ENCODE results near the gene LIN28B.
"Not testable (repeated sequence)": the region's sequence is repeated elsewhere in the genome, so short reads cannot be mapped to it uniquely, and the experiment has no call there.

The LIN28B gene

DNA sequence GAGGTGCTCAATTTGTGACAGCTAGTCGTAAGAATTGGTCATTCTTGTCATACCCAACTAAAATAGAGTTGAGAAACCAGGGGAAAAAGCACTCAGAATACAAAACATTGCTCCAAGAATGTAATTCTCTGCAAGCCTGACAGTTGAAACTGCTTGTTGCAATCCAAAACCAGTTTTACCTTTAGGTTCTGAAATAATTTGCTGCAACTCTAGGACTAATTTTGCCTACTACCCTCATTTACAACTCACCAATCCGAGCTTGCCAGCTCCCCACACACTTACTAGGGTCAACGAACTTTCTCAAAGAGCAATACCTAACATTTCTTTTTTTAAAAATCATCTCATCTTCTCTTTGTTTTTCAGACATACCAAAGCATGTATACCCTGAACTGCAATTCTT, 29.7 kb downstream of the LIN28B start:
- no peak for ATAC-seq (ENCODE audit: insufficient read depth, low read depth)
- H3K79me2 ChIP-seq (ENCODE audit: insufficient read depth, low read length), result no peaks in the 10 kb centered on the region
- H4K20me1 ChIP-seq (ENCODE audit: insufficient read depth, low read length), result no peaks in the 10 kb centered on the region

DNA sequence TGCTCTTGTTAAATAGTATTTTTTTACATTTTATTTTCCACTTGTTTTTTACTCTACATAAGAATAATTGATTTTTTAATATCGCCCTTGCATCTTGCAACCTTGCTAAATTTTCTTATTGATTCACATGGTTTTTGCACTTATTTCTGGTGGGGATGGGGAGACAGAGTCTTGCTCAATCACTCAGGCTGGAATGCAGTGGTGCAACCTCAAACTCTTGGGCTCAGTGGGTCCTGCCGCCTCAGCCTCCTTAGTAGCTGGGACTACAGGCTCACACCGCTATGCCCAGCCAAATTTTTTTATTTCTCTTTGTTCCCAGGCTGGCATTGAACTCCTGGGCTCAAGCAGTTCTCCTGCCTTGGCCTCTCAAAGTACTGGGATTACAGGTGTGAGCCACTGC, 30.3 kb downstream of the LIN28B start:
- no peak for ATAC-seq (ENCODE audit: insufficient read depth, low read depth)
- Histone ChIP-seq H3K4me2 (ENCODE audit: insufficient read depth, low read length) (no peak overlapping the region), H3K4me3 (ENCODE audit: low read depth in 1 of 2, low read length in 2 of 2) (no peak overlapping the region), H3K27ac (ENCODE audit: low read length) (no peak overlapping the region), H3K79me2 (ENCODE audit: insufficient read depth, low read length) (no peaks in the 10 kb centered on the region), H3K9ac (ENCODE audit: low read depth, low read length) (no peak overlapping the region), H3K27me3 (ENCODE audit: insufficient read depth, low read length, poor library complexity) (no peaks in the 10 kb centered on the region), H3K4me1 (ENCODE audit: insufficient read depth, low read length) (no peaks in the 10 kb centered on the region), H3K9me3 (ENCODE audit: insufficient read depth, low read length, severe bottlenecking) (no peaks in the 10 kb centered on the region), H4K20me1 (ENCODE audit: insufficient read depth, low read length) (no peaks in the 10 kb centered on the region), H2AFZ (ENCODE audit: low read depth, low read length) (no peak overlapping the region), H3K36me3 (ENCODE audit: insufficient read depth, low read length) (no peaks in the 10 kb centered on the region)
- no peak for DNase-seq
- TF ChIP-seq, protein P1, sequence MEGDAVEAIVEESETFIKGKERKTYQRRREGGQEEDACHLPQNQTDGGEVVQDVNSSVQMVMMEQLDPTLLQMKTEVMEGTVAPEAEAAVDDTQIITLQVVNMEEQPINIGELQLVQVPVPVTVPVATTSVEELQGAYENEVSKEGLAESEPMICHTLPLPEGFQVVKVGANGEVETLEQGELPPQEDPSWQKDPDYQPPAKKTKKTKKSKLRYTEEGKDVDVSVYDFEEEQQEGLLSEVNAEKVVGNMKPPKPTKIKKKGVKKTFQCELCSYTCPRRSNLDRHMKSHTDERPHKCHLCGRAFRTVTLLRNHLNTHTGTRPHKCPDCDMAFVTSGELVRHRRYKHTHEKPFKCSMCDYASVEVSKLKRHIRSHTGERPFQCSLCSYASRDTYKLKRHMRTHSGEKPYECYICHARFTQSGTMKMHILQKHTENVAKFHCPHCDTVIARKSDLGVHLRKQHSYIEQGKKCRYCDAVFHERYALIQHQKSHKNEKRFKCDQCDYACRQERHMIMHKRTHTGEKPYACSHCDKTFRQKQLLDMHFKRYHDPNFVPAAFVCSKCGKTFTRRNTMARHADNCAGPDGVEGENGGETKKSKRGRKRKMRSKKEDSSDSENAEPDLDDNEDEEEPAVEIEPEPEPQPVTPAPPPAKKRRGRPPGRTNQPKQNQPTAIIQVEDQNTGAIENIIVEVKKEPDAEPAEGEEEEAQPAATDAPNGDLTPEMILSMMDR (IDR thresholded peaks at IDR 0.05; ENCODE audit: borderline replicate concordance, extremely low read depth, low read length, poor library complexity, severe bottlenecking), result no peak
- no peak for TF ChIP-seq EZH2 (IDR thresholded peaks at IDR 0.05; ENCODE audit: borderline replicate concordance, low read depth, low read length, severe bottlenecking)

More for the DNA sequence above, 29.7 kb downstream of the LIN28B start:
- H3K36me3 ChIP-seq (ENCODE audit: insufficient read depth, low read length), result no peaks in the 10 kb centered on the region
- H3K9me3 ChIP-seq (ENCODE audit: insufficient read depth, low read length, severe bottlenecking), result no peaks in the 10 kb centered on the region
- H3K9ac ChIP-seq (ENCODE audit: low read depth, low read length), result no peak overlapping the region
- H2AFZ ChIP-seq (ENCODE audit: low read depth, low read length), result no peak overlapping the region
- no peak overlapping the region for H3K4me2 ChIP-seq (ENCODE audit: insufficient read depth, low read length)
- TF ChIP-seq EZH2 (IDR thresholded peaks at IDR 0.05; ENCODE audit: borderline replicate concordance, low read depth, low read length, severe bottlenecking), result no peak
- TF ChIP-seq, protein P1 (IDR thresholded peaks at IDR 0.05; ENCODE audit: borderline replicate concordance, extremely low read depth, low read length, poor library complexity, severe bottlenecking), result no peak
- DNase-seq, result no peak
- H3K27ac ChIP-seq (ENCODE audit: low read length), result no peak overlapping the region
- peaks cover under 1% of the 10 kb centered on the region; the same call in 1 of the 2 replicates for H3K4me1 ChIP-seq (ENCODE audit: insufficient read depth, low read length)
- H3K4me3 ChIP-seq (ENCODE audit: low read depth in 1 of 2, low read length in 2 of 2), result no peak overlapping the region
- H3K27me3 ChIP-seq (ENCODE audit: insufficient read depth, low read length, poor library complexity), result no peaks in the 10 kb centered on the region

DNA sequence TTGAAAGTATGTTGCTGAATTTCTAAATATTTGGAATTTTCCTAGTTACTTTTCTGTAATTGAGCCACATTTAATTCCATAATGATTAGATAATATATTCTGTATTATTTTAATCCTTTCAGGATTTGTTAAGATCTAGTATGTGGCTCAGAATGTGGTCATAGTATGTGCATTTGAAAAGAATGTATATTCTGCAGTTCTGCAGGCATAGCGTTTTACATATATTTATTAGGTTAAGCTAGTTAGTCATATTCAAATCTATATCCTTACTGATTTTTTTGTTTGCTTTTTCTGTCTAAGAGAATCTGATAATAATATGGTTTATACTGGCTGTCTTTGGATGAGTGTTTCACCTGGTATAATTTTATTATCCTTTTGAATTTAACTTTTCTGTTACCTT, 33.2 kb downstream of the LIN28B start:
- ATAC-seq (ENCODE audit: insufficient read depth, low read depth), result no peak
- H3K4me2 ChIP-seq (ENCODE audit: insufficient read depth, low read length), result no peak overlapping the region
- TF ChIP-seq EZH2 (IDR thresholded peaks at IDR 0.05; ENCODE audit: borderline replicate concordance, low read depth, low read length, severe bottlenecking), result no peak
- TF ChIP-seq, protein P1 (IDR thresholded peaks at IDR 0.05; ENCODE audit: borderline replicate concordance, extremely low read depth, low read length, poor library complexity, severe bottlenecking), result no peak
- no peaks in the 10 kb centered on the region for H3K79me2 ChIP-seq (ENCODE audit: insufficient read depth, low read length)
- no peak overlapping the region for H2AFZ ChIP-seq (ENCODE audit: low read depth, low read length)
- no peaks in the 10 kb centered on the region for H3K9me3 ChIP-seq (ENCODE audit: insufficient read depth, low read length, severe bottlenecking)
- H3K36me3 ChIP-seq (ENCODE audit: insufficient read depth, low read length), result no peaks in the 10 kb centered on the region
- no peaks in the 10 kb centered on the region for H3K27me3 ChIP-seq (ENCODE audit: insufficient read depth, low read length, poor library complexity)
- H3K4me1 ChIP-seq (ENCODE audit: insufficient read depth, low read length), result no peaks in the 10 kb centered on the region
- no peak overlapping the region for H3K27ac ChIP-seq (ENCODE audit: low read length)
- no peak overlapping the region for H3K9ac ChIP-seq (ENCODE audit: low read depth, low read length)
- H4K20me1 ChIP-seq (ENCODE audit: insufficient read depth, low read length), result no peaks in the 10 kb centered on the region
- DNase-seq, result no peak
- H3K4me3 ChIP-seq (ENCODE audit: low read depth in 1 of 2, low read length in 2 of 2), result no peak overlapping the region

DNA sequence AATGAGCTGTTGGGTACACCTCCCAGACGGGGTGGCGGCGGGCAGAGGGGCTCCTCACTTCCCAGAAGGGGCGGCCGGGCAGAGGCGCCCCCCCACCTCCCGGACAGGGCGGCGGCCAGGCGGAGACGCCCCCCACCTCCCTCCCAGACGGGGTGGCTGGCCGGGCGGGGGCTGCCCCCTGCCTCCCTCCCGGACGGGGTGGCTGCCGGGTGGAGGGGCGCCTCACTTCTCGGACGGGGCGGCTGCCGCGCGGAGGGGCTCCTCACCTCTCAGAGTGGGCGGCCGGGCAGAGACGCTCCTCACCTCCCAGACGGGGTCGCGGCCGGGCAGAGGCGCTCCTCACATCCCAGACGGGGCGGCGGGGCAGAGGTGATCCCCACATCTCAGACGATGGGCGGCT, 34.2 kb downstream of the LIN28B start:
- not testable (repeated sequence) for DNase-seq; H3K4me1 ChIP-seq (ENCODE audit: insufficient read depth, low read length); ATAC-seq (ENCODE audit: insufficient read depth, low read depth); H3K4me3 ChIP-seq (ENCODE audit: low read depth in 1 of 2, low read length in 2 of 2); H3K9ac ChIP-seq (ENCODE audit: low read depth, low read length); H3K4me2 ChIP-seq (ENCODE audit: insufficient read depth, low read length); H3K9me3 ChIP-seq (ENCODE audit: insufficient read depth, low read length, severe bottlenecking); H3K36me3 ChIP-seq (ENCODE audit: insufficient read depth, low read length); H3K79me2 ChIP-seq (ENCODE audit: insufficient read depth, low read length); H4K20me1 ChIP-seq (ENCODE audit: insufficient read depth, low read length); H2AFZ ChIP-seq (ENCODE audit: low read depth, low read length); H3K27ac ChIP-seq (ENCODE audit: low read length); H3K27me3 ChIP-seq (ENCODE audit: insufficient read depth, low read length, poor library complexity)

DNA sequence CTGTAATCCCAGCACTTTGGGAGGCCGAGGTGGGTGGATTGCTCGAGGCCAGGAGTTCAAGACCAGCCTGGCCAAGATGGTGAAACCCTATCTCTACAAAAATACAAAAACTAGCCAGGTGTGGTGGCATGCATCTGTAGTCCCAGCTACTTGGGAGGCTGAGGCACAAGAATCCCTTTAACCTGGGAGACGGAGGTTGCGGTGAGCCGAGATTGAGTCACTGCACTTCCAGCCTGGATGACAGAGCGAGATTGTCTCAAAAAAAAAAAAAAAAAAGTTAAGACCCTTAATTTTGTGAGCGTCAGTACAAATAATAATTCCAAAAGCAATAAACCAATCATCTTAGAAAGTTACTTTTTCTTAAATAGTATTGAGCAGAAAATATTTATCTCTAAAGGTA, 36.7 kb downstream of the LIN28B start:
- H3K4me2 ChIP-seq (ENCODE audit: insufficient read depth, low read length); H3K9me3 ChIP-seq (ENCODE audit: insufficient read depth, low read length, severe bottlenecking); H3K36me3 ChIP-seq (ENCODE audit: insufficient read depth, low read length); H3K27ac ChIP-seq (ENCODE audit: low read length); H3K9ac ChIP-seq (ENCODE audit: low read depth, low read length); DNase-seq; H3K4me3 ChIP-seq (ENCODE audit: low read depth in 1 of 2, low read length in 2 of 2); H3K27me3 ChIP-seq (ENCODE audit: insufficient read depth, low read length, poor library complexity); H3K4me1 ChIP-seq (ENCODE audit: insufficient read depth, low read length); H4K20me1 ChIP-seq (ENCODE audit: insufficient read depth, low read length); H2AFZ ChIP-seq (ENCODE audit: low read depth, low read length); ATAC-seq (ENCODE audit: insufficient read depth, low read depth); H3K79me2 ChIP-seq (ENCODE audit: insufficient read depth, low read length): not testable (repeated sequence)

Measured in DND-41 (cell line).